Panc1 (cell line): ENCODE data around the gene SCAMP4.

Experiments used
- POLR2AphosphoS5 ChIP-seq: IDR thresholded peaks from 2 replicates; pipeline ENCODE4 v1.6.1; 2012; ENCODE audit warnings: mild to moderate bottlenecking, low read depth, low read length, moderate library complexity
- REST ChIP-seq, 2 experiments: IDR thresholded peaks; 2 replicates each; pipeline ENCODE4 v1.6.1; 2011 to 2012; ENCODE audit warnings: low read depth in 2 of 2, control low read depth in 1 of 2, low read length in 1 of 2, mild to moderate bottlenecking in 1 of 2, moderate library complexity in 1 of 2; ENCODE audit not compliant: insufficient read depth in 1 of 2
- SIN3A ChIP-seq: IDR thresholded peaks from 2 replicates; pipeline ENCODE4 v1.6.1; 2012; ENCODE audit warnings: low read depth, mild to moderate bottlenecking, low read length, moderate library complexity, borderline replicate concordance; ENCODE audit not compliant: insufficient read depth
- TCF7L2 ChIP-seq: IDR thresholded peaks from 2 replicates; pipeline ENCODE4 v1.6.1; 2011; ENCODE audit warnings: mild to moderate bottlenecking, low read depth, low read length, inconsistent platforms
- TF ChIP-seq, protein P1 (sequence below): fragments of 450-650 bp; IDR thresholded peaks from 2 replicates; pipeline ENCODE4 v1.5.1; 2017; ENCODE audit warnings: mild to moderate bottlenecking

DNA sequence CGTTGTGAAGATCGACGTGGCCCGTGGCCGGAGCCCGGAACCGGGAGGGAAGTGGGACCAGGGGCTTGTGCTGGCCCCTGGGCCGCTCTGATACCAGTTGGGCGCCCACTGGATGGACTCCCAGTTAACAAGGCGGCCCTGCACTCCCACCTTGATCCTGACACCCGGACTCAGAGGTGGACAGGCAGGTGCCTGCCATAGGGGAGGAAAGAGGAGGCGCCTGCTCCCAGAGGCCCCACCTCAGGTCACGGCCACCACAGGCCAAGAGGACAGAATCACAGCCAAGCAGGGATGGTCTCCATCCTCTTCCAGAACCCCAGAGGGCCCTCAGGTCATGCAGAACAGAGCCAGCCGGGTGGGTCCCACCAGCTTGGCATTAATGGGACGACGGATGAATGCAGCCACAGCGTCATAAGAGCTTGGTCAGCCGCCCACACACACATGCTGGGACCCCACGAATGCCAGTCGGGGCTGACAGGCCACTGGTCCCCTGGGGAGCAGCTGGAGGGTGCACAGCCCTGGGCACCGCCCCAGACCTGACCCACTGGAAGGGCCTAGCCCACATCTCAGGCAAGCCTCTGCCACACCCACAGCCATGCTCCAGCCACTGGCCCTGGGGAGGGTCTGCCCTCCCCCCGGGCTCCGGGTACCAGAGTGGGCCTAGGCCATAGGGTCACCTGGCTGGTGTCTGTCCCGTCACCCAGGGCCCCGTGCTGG is 32.2 kb upstream of the SCAMP4 start:
- TF ChIP-seq, protein P1, sequence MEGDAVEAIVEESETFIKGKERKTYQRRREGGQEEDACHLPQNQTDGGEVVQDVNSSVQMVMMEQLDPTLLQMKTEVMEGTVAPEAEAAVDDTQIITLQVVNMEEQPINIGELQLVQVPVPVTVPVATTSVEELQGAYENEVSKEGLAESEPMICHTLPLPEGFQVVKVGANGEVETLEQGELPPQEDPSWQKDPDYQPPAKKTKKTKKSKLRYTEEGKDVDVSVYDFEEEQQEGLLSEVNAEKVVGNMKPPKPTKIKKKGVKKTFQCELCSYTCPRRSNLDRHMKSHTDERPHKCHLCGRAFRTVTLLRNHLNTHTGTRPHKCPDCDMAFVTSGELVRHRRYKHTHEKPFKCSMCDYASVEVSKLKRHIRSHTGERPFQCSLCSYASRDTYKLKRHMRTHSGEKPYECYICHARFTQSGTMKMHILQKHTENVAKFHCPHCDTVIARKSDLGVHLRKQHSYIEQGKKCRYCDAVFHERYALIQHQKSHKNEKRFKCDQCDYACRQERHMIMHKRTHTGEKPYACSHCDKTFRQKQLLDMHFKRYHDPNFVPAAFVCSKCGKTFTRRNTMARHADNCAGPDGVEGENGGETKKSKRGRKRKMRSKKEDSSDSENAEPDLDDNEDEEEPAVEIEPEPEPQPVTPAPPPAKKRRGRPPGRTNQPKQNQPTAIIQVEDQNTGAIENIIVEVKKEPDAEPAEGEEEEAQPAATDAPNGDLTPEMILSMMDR, result no peak
- TF ChIP-seq SIN3A (no peak), POLR2AphosphoS5 (no peak), REST (IDR thresholded peaks at IDR 0.05; ENCODE audit: insufficient read depth in 1 of 2, low read depth in 2 of 2, low read length in 1 of 2) (no peak), TCF7L2 (no peak)
